SH-SY5Y (cell line): Measurements from ENCODE around the gene KREMEN2.

Source experiments
- GATA2 ChIP-seq: IDR thresholded peaks from 2 replicates; pipeline ENCODE4 v1.6.1; 2011; ENCODE audit warnings: mild to moderate bottlenecking, low read depth, low read length
- GATA3 ChIP-seq: IDR thresholded peaks from 2 replicates; pipeline ENCODE4 v1.6.1; 2011; ENCODE audit warnings: low read depth, mild to moderate bottlenecking, low read length, moderate library complexity

DNA sequence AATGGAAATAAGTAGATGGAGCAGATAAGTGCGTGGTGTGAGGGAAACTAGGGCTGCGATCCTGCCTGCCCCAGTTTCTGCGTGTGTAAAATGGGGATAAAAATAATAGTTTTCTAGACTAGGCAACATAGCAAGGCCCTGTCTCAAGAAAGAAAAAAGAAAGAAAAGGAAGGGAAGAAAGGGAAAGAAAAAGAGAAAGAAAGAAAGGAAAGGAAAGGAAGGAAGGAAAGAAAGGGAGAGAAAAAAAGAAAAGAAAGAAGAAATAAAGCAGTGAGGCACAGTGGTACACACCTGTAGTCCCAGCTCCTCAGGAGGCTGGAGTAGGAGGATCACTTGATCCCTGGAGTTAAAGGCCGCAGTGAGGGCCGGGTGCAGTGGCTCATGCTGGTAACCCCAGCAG lies 18.3 kb downstream of the KREMEN2 start:
- TF ChIP-seq GATA3 = no peak
- TF ChIP-seq GATA2 = no peak
